Suprapubic skin (tissue), 4 donors: Measurements from ENCODE around the gene NAT8L. TPM values are rescaled to one million over a fixed set of nuclear protein-coding genes. Genes with fewer than 3 reads are reported as not detected.

ENCODE experiments used
- DNase-seq, 2 donors: peaks; one replicate each; pipeline ENCODE4 v3.0.0-alpha.2; 2019; ENCODE audit warnings: low spot score in 2 of 2
- H3K27ac ChIP-seq: fragments of 200-600 bp; sonication (generic); one replicate; pipeline ENCODE4 v1.5.1; 2019
- H3K27me3 ChIP-seq: fragments of 200-600 bp; sonication (generic); one replicate; pipeline ENCODE4 v1.5.1; 2019
- H3K36me3 ChIP-seq: fragments of 200-600 bp; sonication (generic); one replicate; pipeline ENCODE4 v1.5.1; 2019
- H3K4me1 ChIP-seq: fragments of 200-600 bp; sonication (generic); one replicate; pipeline ENCODE4 v1.5.1; 2019
- H3K4me3 ChIP-seq: fragments of 200-600 bp; sonication (generic); one replicate; pipeline ENCODE4 v1.5.1; 2019; ENCODE audit warnings: mild to moderate bottlenecking
- H3K9me3 ChIP-seq: fragments of 200-600 bp; sonication (generic); one replicate; pipeline ENCODE4 v1.5.1; 2019
- CTCF ChIP-seq, 2 donors: fragments of 200-600 bp in 1 of 2; fragments of 450-650 bp in 1 of 2; sonication (generic) in 1 of 2; IDR thresholded peaks; one replicate each; pipeline ENCODE4 v1.5.1; 2016 to 2019; ENCODE audit warnings: antibody characterized with exemption in 2 of 2, mild to moderate bottlenecking in 1 of 2, moderate library complexity in 1 of 2
- EP300 ChIP-seq: sonication (generic); formaldehyde crosslinking; IDR thresholded peaks from one replicate; pipeline ENCODE4 v1.6.1; 2017; ENCODE audit warnings: antibody characterized with exemption
- POLR2A ChIP-seq, 2 donors: fragments of 450-650 bp; IDR thresholded peaks; one replicate each; pipeline ENCODE4 v1.6.1; 2017; ENCODE audit warnings: antibody characterized with exemption in 2 of 2, mild to moderate bottlenecking in 2 of 2, moderate library complexity in 2 of 2
- POLR2AphosphoS5 ChIP-seq, 3 donors: sonication (generic); formaldehyde crosslinking; IDR thresholded peaks; one replicate each; pipeline ENCODE4 v1.6.1; 2017; ENCODE audit warnings: antibody characterized with exemption in 3 of 3
- WGBS: methylation state at CpG from one replicate; pipeline ENCODE4 v1.1.5; 2018; 5-methylcytosine and 5-hydroxymethylcytosine counted together
- total RNA-seq, 4 donors: library from RNA; depleted of rRNA; stranded (reverse); fragments of >200 nt; gene quantifications; one replicate each; pipeline ENCODE4 v1.1.0, GENCODE V29; 2016

Gene NAT8L
- total RNA-seq, 4 donors from 2014 or later, result 1.0 to 2.8 (median 1.6) TPM

- TF ChIP-seq POLR2A (IDR thresholded peaks at IDR 0.05), result no peak
- no peak for TF ChIP-seq CTCF (IDR thresholded peaks at IDR 0.05)
- TF ChIP-seq EP300, result no peak
- TF ChIP-seq POLR2AphosphoS5 (IDR thresholded peaks at IDR 0.05), result no peak
- H3K27me3 ChIP-seq, result peaks cover 75% of the 10 kb centered on the region
- 77% methylated on average over 19 of the region's 24 CpGs for WGBS
Measured at GRCh38 chr4:2065106-2065930, 6.2 kb downstream of the NAT8L start.

GRCh38 chr4:2066011-2066551 lies 7.0 kb downstream of the NAT8L start:
- no peak for TF ChIP-seq CTCF (IDR thresholded peaks at IDR 0.05)
- no peak for TF ChIP-seq POLR2A (IDR thresholded peaks at IDR 0.05)
- TF ChIP-seq EP300, result no peak
- TF ChIP-seq POLR2AphosphoS5 (IDR thresholded peaks at IDR 0.05), result no peak
- DNase-seq, result peak; percentile 41 to 54
- Histone ChIP-seq H3K4me3 (no peak overlapping the region), H3K4me1 (peaks cover 2% of the 10 kb centered on the region), H3K27me3 (peaks cover 72% of the 10 kb centered on the region), H3K9me3 (no peaks in the 10 kb centered on the region), H3K36me3 (no peaks in the 10 kb centered on the region), H3K27ac (no peak overlapping the region)
- 50% methylated on average over 6 of the region's 15 CpGs for WGBS

More at GRCh38 chr4:2065106-2065930, 6.2 kb downstream of the NAT8L start:
- Histone ChIP-seq H3K36me3 (no peaks in the 10 kb centered on the region), H3K27ac (no peak overlapping the region), H3K4me1 (peaks cover 10% of the 10 kb centered on the region), H3K9me3 (no peaks in the 10 kb centered on the region), H3K4me3 (no peak overlapping the region)
- DNase-seq, result peak in 1 of 2 donors; percentile 26

GRCh38 chr4:2066571-2067445 lies 7.7 kb downstream of the NAT8L start:
- Histone ChIP-seq H3K4me1 (no peaks in the 10 kb centered on the region), H3K36me3 (no peaks in the 10 kb centered on the region), H3K27ac (no peak overlapping the region), H3K27me3 (peaks cover 70% of the 10 kb centered on the region), H3K9me3 (no peaks in the 10 kb centered on the region), H3K4me3 (no peak overlapping the region)
- WGBS, result 69% methylated on average over 14 of the region's 29 CpGs
- TF ChIP-seq POLR2A (IDR thresholded peaks at IDR 0.05) (no peak), EP300 (no peak), POLR2AphosphoS5 (IDR thresholded peaks at IDR 0.05) (no peak), CTCF (IDR thresholded peaks at IDR 0.05) (no peak)
- DNase-seq, result peak in 1 of 2 donors; percentile 39

GRCh38 chr4:2067446-2068197 lies 8.5 kb downstream of the NAT8L start:
- H3K27me3 ChIP-seq, result peaks cover 61% of the 10 kb centered on the region

More at GRCh38 chr4:2067446-2068197, 8.5 kb downstream of the NAT8L start:
- Histone ChIP-seq H3K4me3 (no peak overlapping the region), H3K4me1 (no peaks in the 10 kb centered on the region), H3K36me3 (no peaks in the 10 kb centered on the region), H3K9me3 (no peaks in the 10 kb centered on the region), H3K27ac (no peak overlapping the region)
- DNase-seq, result peak; percentile 55 to 63
- WGBS, result 74% methylated on average over 16 of the region's 26 CpGs
- TF ChIP-seq POLR2AphosphoS5 (IDR thresholded peaks at IDR 0.05) (no peak), POLR2A (IDR thresholded peaks at IDR 0.05) (no peak), CTCF (IDR thresholded peaks at IDR 0.05) (no peak), EP300 (no peak)
